Endothelial cell of umbilical vein (primary cell): Measurements from ENCODE around the gene LRRC3C. TPM values are rescaled to one million over a fixed set of nuclear protein-coding genes. Genes with fewer than 3 reads are reported as not detected.

Experiments used
- BruUV-seq: library from RNA; stranded (reverse); fragments of 400-500 nt; replicated peaks from 2 replicates; lab custom pipeline; 2021; lab: Mats Ljungman, UMichigan
- CTCF ChIA-PET: fragments of 300-600, 350-600 bp; sonication (Branson Sonifier 250); formaldehyde crosslinking; loops from one replicate; lab custom pipeline; 2021; ENCODE audit warnings: antibody characterized with exemption, inconsistent platforms; lab: Charles Lee
- POLR2A ChIA-PET: fragments of 300-600, 350-600 bp; sonication (Branson Sonifier 250); formaldehyde crosslinking; loops from one replicate; lab custom pipeline; 2021; ENCODE audit warnings: antibody characterized with exemption, inconsistent platforms; lab: Charles Lee
- DNase-seq: peaks from one replicate; pipeline ENCODE4 v3.0.0-alpha.2; 2011; ENCODE audit warnings: low read depth, low spot score
- FAIRE-seq: peaks from 2 replicates; lab custom pipeline; 2011; peaks lifted over from hg19 to GRCh38; lab: Jason Lieb, UNC
- H2AFZ ChIP-seq: 2 replicates; pipeline ENCODE4 v1.6.0; 2012; ENCODE audit warnings: low read depth, low read length, control low read depth, inconsistent platforms
- H3K27ac ChIP-seq: 2 replicates; pipeline ENCODE4 v1.5.1; 2011; ENCODE audit warnings: low read depth, mild to moderate bottlenecking, control low read depth, low read length, moderate library complexity; ENCODE audit not compliant: insufficient read depth
- H3K27me3 ChIP-seq, 2 experiments: 2 replicates each; pipeline versions ENCODE4 v1.6.0 to v1.6.1; 2011; ENCODE audit warnings: low read length in 2 of 2, mixed read lengths in 1 of 2; ENCODE audit not compliant: control insufficient read depth in 2 of 2, insufficient read depth in 2 of 2
- H3K36me3 ChIP-seq, 2 experiments: 2 replicates in 1 of 2; 3 replicates in 1 of 2; pipeline ENCODE4 v1.5.1; 2011; ENCODE audit warnings: low read length in 2 of 2, mild to moderate bottlenecking in 1 of 2, moderate library complexity in 1 of 2; ENCODE audit not compliant: control insufficient read depth in 2 of 2, insufficient read depth in 2 of 2; ENCODE audit errors: extremely low read depth in 1 of 2
- H3K4me1 ChIP-seq: 3 replicates; pipeline ENCODE4 v1.5.1; 2011; ENCODE audit warnings: mild to moderate bottlenecking, low read length; ENCODE audit not compliant: control insufficient read depth, insufficient read depth; ENCODE audit errors: extremely low read depth
- H3K4me2 ChIP-seq: 2 replicates; pipeline ENCODE4 v1.6.1; 2011; ENCODE audit warnings: low read length, control low read depth, mixed read lengths; ENCODE audit not compliant: insufficient read depth
- H3K4me3 ChIP-seq, 3 experiments: fragments of 200-600 bp in 1 of 3; sonication (generic), shearing (Covaris generic) in 1 of 3; replicated peaks in 1 of 3; 2 replicates each; pipeline ENCODE4 v1.5.1; 2011 to 2016; ENCODE audit warnings: control low read depth in 3 of 3, low read length in 3 of 3, mild to moderate bottlenecking in 2 of 3, inconsistent platforms in 1 of 3, low read depth in 1 of 3, moderate library complexity in 1 of 3; ENCODE audit not compliant: insufficient read depth in 1 of 3
- H3K79me2 ChIP-seq: 2 replicates; pipeline ENCODE4 v1.6.0; 2012; ENCODE audit warnings: low read length, inconsistent platforms; ENCODE audit not compliant: control insufficient read depth, insufficient read depth
- H3K9ac ChIP-seq: replicated peaks from 2 replicates; pipeline ENCODE3; 2011; ENCODE audit warnings: low read length, control low read depth; ENCODE audit not compliant: insufficient read depth; ENCODE audit errors: extremely low read depth
- H3K9me1 ChIP-seq: replicated peaks from 3 replicates; pipeline ENCODE4 v1.6.0; 2011; ENCODE audit warnings: mild to moderate bottlenecking, low read length; ENCODE audit not compliant: control insufficient read depth, insufficient read depth; ENCODE audit errors: extremely low read depth
- H3K9me3 ChIP-seq: replicated peaks from 2 replicates; pipeline ENCODE4 v1.5.1; 2012; ENCODE audit warnings: low read length, inconsistent platforms; ENCODE audit not compliant: control insufficient read depth, insufficient read depth
- H4K20me1 ChIP-seq: replicated peaks from 2 replicates; pipeline ENCODE3; 2011; ENCODE audit warnings: mild to moderate bottlenecking, low read length; ENCODE audit not compliant: control insufficient read depth, insufficient read depth; ENCODE audit errors: extremely low read depth
- CTCF ChIP-seq, 2 donors: IDR thresholded peaks; 1 replicate in 1 of 2; 2 replicates in 1 of 2; pipeline ENCODE4 v1.5.1; 2011; ENCODE audit warnings: low read length in 2 of 2, mild to moderate bottlenecking in 2 of 2, moderate library complexity in 2 of 2, control low read depth in 1 of 2, inconsistent platforms in 1 of 2, low read depth in 1 of 2; ENCODE audit not compliant: insufficient read depth in 1 of 2; ENCODE audit errors: extremely low read depth in 1 of 2
- EZH2 ChIP-seq: IDR thresholded peaks from 2 replicates; pipeline ENCODE4 v1.6.1; 2012; ENCODE audit warnings: borderline replicate concordance, low read depth, mild to moderate bottlenecking, moderate library complexity, low read length, inconsistent platforms; ENCODE audit not compliant: severe bottlenecking
- FOS ChIP-seq: IDR thresholded peaks from 2 replicates; pipeline ENCODE4 v1.6.1; 2011; ENCODE audit warnings: mild to moderate bottlenecking, low read length, moderate library complexity, borderline replicate concordance; ENCODE audit not compliant: insufficient read depth
- GATA2 ChIP-seq: IDR thresholded peaks from 2 replicates; pipeline ENCODE4 v1.7.0; 2011; ENCODE audit warnings: low read depth, mild to moderate bottlenecking, moderate library complexity, mixed read lengths, low read length; ENCODE audit not compliant: insufficient read length, insufficient read depth
- JUN ChIP-seq: IDR thresholded peaks from 2 replicates; pipeline ENCODE4 v1.6.1; 2011; ENCODE audit warnings: borderline replicate concordance, low read depth; ENCODE audit not compliant: insufficient read length, insufficient read depth
- MAX ChIP-seq: IDR thresholded peaks from 2 replicates; pipeline ENCODE4 v1.6.1; 2011; ENCODE audit not compliant: insufficient read depth, insufficient read length
- MYC ChIP-seq: IDR thresholded peaks from one replicate; pipeline ENCODE4 v1.6.1; 2011; ENCODE audit warnings: mild to moderate bottlenecking, low read depth, low read length
- POLR2A ChIP-seq: IDR thresholded peaks from 2 replicates; pipeline ENCODE4 v1.6.1; 2012; ENCODE audit warnings: low read depth, mild to moderate bottlenecking, control low read depth, low read length
- POLR2AphosphoS5 ChIP-seq: IDR thresholded peaks from 2 replicates; pipeline ENCODE4 v1.6.1; 2012; ENCODE audit warnings: low read depth, mild to moderate bottlenecking, control low read depth, low read length, moderate library complexity; ENCODE audit not compliant: insufficient read depth
- dilution Hi-C: fragments of 300-500 bp; cut with MboI; formaldehyde crosslinking; loops from one replicate; pipeline ENCODE4 v1.15.0; 2019; ENCODE audit warnings: low sequenced_read_pairs; ENCODE audit not compliant: extremely low pct_ligation_motif_present
- intact Hi-C: fragments of 100-400 bp; cut with micrococcal nuclease; formaldehyde crosslinking; loops from one replicate; pipeline ENCODE4 v1.10.0; 2022
- polyA plus RNA-seq, 4 experiments: library from polyadenylated mRNA; depleted of rRNA in 3 of 4; stranded (reverse) in 3 of 4; unstranded in 1 of 4; fragments of >200 nt; gene quantifications; 2 replicates each; pipeline versions ENCODE4 v1.2.1 to v1.2.3, GENCODE V29; 2011 to 2012; ENCODE audit warnings: missing spikeins in 1 of 4
- total RNA-seq: library from RNA; stranded (reverse); gene quantifications from 2 replicates; pipeline ENCODE4 v1.2.3, GENCODE V29; 2021

The LRRC3C gene
- total and polyA plus RNA-seq, 2 donors (not counting 3 experiments of a cell fraction or from before 2014, with no cell fraction given), result not detected

- no peak overlapping the region for H3K9ac ChIP-seq
- no peak for FAIRE-seq
- peaks cover 17 to 34% of the 10 kb centered on the region in 2 experiments for H3K27me3 ChIP-seq
- no peak overlapping the region for H2AFZ ChIP-seq
- CTCF ChIA-PET, result interaction anchor here (1.0 to 6.5 kb wide), 2 partner anchors 13 to 44 kb away, joined by 3 to 35 read pairs; partner anchors contain the start of gene ORMDL3
- H3K4me3 ChIP-seq, result no peak overlapping the region
- DNase-seq, result no peak
- dilution Hi-C loops, result no loop called here
- intact Hi-C loops, result no loop called here
- no peaks in the 10 kb centered on the region for H3K9me1 ChIP-seq
- H4K20me1 ChIP-seq, result no peaks in the 10 kb centered on the region
- no peaks in the 10 kb centered on the region for H3K79me2 ChIP-seq
- H3K4me2 ChIP-seq, result no peak overlapping the region
- no TSS peak for BruUV-seq
- no peak overlapping the region for H3K27ac ChIP-seq
- TF ChIP-seq FOS, result no peak
- no peak for TF ChIP-seq JUN
- no peak for TF ChIP-seq MYC
- no peak for TF ChIP-seq GATA2
- TF ChIP-seq CTCF (IDR thresholded peaks at IDR 0.05; ENCODE audit: extremely low read depth in 1 of 2, insufficient read depth in 1 of 2, low read depth in 1 of 2, low read length in 2 of 2), result no peak
- TF ChIP-seq EZH2, result no peak
- TF ChIP-seq MAX, result no peak
- TF ChIP-seq POLR2A, result no peak
- no peak for TF ChIP-seq POLR2AphosphoS5
- POLR2A ChIA-PET, result no interaction called here
- no peaks in the 10 kb centered on the region for H3K9me3 ChIP-seq
- H3K4me1 ChIP-seq, result no peaks in the 10 kb centered on the region
- H3K36me3 ChIP-seq, result no peaks in the 10 kb centered on the region
Observed at GRCh38 chr17:39971076-39971603, 43.6 kb downstream of the LRRC3C start.
